A549 (cell line): ENCODE measurements around the gene HIVEP3.

Source experiments
- CTCF ChIP-seq: fragments of >200 bp; sonication (Bioruptor Twin); formaldehyde crosslinking; IDR thresholded peaks from 3 replicates; pipeline ENCODE4 v1.5.1; 2016
- HMGXB4 ChIP-seq: fragments of 250-450 bp; sonication (Bioruptor Pico); IDR thresholded peaks from 2 replicates; pipeline ENCODE4 v1.5.0; 2021; ENCODE audit warnings: mild to moderate bottlenecking, moderate library complexity, borderline replicate concordance
- KDM5A ChIP-seq: fragments of 200-600 bp; sonication (generic); IDR thresholded peaks from 2 replicates; pipeline ENCODE4 v1.6.1; 2016; ENCODE audit warnings: antibody characterized with exemption, mild to moderate bottlenecking
- RCOR1 ChIP-seq: fragments of 150-350 bp; IDR thresholded peaks from 2 replicates; pipeline ENCODE4 v1.6.1; 2014; ENCODE audit warnings: antibody characterized with exemption, low read length, low read depth

- TF ChIP-seq CTCF (no peak), HMGXB4 (CRISPR knock-in tag) (no peak), RCOR1 (no peak), KDM5A (no peak)
These were observed 36.6 kb downstream of the HIVEP3 start for GRCh38 chr1:41882068-41882477.
